ENCODE measurements around the gene CHRNE. TPM values are rescaled to one million over a fixed set of nuclear protein-coding genes. Genes with fewer than 3 reads are reported as not detected.

CHRNE gene
- total RNA-seq, 1 experiment from 2014 or later: not detected

DNA sequence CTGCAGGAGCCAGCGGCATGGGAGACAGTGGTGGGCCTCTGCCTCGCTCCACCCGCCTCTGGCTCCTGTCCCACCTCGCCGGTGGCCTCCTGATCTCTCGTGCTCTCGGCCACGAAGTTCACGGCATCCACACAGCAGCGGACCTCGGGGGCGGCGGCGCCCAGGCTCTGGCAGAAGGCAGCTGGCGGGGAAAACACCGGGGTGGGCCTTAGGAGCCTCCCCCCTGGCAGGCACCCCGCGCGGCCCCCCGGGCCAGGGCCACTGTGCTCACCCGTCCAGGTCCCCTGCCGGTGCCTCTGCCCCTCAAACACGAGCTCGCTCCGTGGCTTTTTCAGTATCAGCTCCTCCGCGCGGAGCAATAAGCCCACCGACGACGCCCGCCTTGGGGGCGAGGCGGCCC, 4.0 kb downstream of the CHRNE start:
- H3K9me3 Mint-ChIP-seq (ENCODE audit: unreplicated experiment): no peaks in the 10 kb centered on the region
- peaks cover 10% of the 10 kb centered on the region for H3K4me1 Mint-ChIP-seq (ENCODE audit: low read depth, unreplicated experiment)
- no peak overlapping the region for H3K27ac Mint-ChIP-seq (ENCODE audit: unreplicated experiment)
- H3K36me3 Mint-ChIP-seq (ENCODE audit: insufficient read depth, unreplicated experiment): peaks cover 20% of the 10 kb centered on the region
- no peaks in the 10 kb centered on the region for H3K27me3 Mint-ChIP-seq (ENCODE audit: insufficient read depth, unreplicated experiment)
- intact Hi-C loops (cut with micrococcal nuclease; ENCODE audit: unreplicated experiment): no loop called here
- Histone ChIP-seq H3K4me1 (peaks cover 3% of the 10 kb centered on the region; the same call in 1 of the 2 replicates), H3K9me3 (no peaks in the 10 kb centered on the region), H3K36me3 (ENCODE audit: control insufficient read depth, insufficient read depth, low read length) (no peaks in the 10 kb centered on the region), H3K27me3 (replicated peaks; ENCODE audit: control insufficient read depth, insufficient read depth, low read length) (no peaks in the 10 kb centered on the region), H3K4me3 (ENCODE audit: low read depth, low read length) (no peak overlapping the region)
- POLR2A ChIA-PET: no interaction called here
- no peak overlapping the region for H3K4me3 Mint-ChIP-seq (ENCODE audit: unreplicated experiment)
- DNase-seq: no peak
- CTCF ChIA-PET: no interaction called here
- TF ChIP-seq, protein P1, sequence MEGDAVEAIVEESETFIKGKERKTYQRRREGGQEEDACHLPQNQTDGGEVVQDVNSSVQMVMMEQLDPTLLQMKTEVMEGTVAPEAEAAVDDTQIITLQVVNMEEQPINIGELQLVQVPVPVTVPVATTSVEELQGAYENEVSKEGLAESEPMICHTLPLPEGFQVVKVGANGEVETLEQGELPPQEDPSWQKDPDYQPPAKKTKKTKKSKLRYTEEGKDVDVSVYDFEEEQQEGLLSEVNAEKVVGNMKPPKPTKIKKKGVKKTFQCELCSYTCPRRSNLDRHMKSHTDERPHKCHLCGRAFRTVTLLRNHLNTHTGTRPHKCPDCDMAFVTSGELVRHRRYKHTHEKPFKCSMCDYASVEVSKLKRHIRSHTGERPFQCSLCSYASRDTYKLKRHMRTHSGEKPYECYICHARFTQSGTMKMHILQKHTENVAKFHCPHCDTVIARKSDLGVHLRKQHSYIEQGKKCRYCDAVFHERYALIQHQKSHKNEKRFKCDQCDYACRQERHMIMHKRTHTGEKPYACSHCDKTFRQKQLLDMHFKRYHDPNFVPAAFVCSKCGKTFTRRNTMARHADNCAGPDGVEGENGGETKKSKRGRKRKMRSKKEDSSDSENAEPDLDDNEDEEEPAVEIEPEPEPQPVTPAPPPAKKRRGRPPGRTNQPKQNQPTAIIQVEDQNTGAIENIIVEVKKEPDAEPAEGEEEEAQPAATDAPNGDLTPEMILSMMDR (IDR thresholded peaks at IDR 0.05; ENCODE audit: insufficient read depth in 1 of 2, low read depth in 1 of 2, low read length in 1 of 2, severe bottlenecking in 1 of 2, unreplicated experiment in 1 of 2): no peak
- no TSS peak for BruUV-seq (replicated peaks)

DNA sequence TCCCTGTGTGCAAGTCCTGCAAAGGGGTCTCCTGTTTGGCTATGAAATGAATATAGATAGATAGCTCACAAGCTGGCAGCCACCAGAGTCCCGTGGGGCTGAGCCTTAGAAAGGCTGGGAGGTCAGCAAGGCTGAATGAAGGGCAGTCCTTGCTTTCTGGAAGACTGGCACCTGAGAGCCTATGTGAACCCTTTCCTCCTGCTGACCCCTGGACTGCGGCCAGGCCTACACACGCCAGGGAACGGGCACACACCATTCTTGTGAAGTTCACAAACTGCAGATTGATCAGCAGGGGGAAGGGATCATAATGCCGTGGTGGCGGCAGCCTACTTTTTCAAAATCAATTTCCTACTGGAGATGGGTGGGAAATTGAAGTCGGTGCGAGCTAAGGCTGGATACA, 4.5 kb downstream of the CHRNE start:
- Mint-ChIP-seq H3K27ac (ENCODE audit: unreplicated experiment) (no peak overlapping the region), H3K4me1 (ENCODE audit: low read depth, unreplicated experiment) (peaks cover 7% of the 10 kb centered on the region), H3K9me3 (ENCODE audit: unreplicated experiment) (no peaks in the 10 kb centered on the region), H3K4me3 (ENCODE audit: unreplicated experiment) (no peak overlapping the region), H3K27me3 (ENCODE audit: insufficient read depth, unreplicated experiment) (no peaks in the 10 kb centered on the region), H3K36me3 (ENCODE audit: insufficient read depth, unreplicated experiment) (peaks cover 17% of the 10 kb centered on the region)
- Histone ChIP-seq H3K9me3 (no peaks in the 10 kb centered on the region), H3K27me3 (replicated peaks; ENCODE audit: control insufficient read depth, insufficient read depth, low read length) (no peaks in the 10 kb centered on the region), H3K36me3 (ENCODE audit: control insufficient read depth, insufficient read depth, low read length) (no peaks in the 10 kb centered on the region), H3K4me3 (ENCODE audit: low read depth, low read length) (no peak overlapping the region), H3K4me1 (peaks cover 2% of the 10 kb centered on the region; the same call in 1 of the 2 replicates)
- no TSS peak for BruUV-seq (replicated peaks)
- ChIA-PET CTCF (no interaction called here), POLR2A (no interaction called here)
- intact Hi-C loops (cut with micrococcal nuclease; ENCODE audit: unreplicated experiment): no loop called here
- no peak for DNase-seq
- TF ChIP-seq, protein P1 (IDR thresholded peaks at IDR 0.05; ENCODE audit: insufficient read depth in 1 of 2, low read depth in 1 of 2, low read length in 1 of 2, severe bottlenecking in 1 of 2, unreplicated experiment in 1 of 2): no peak

DNA sequence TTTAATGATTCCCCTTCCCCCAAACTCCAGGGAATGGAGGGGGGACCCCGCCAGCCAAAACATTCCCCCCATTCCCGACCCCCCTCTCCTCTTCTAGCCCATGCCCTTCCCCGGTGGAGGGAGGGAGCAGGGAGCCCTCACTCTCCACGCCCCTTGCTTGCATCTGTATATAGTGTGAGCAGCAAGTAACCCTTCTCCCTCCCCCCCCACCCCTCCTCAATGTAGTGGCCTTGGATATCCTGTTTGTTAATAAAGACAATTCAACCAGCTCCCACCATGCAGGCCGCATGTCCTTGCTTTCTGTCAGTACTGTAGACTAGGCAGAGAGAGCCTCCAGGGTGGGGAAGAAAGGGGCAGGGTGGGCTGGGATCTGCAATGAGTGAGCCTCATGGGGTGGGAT, 5.1 kb downstream of the CHRNE start:
- intact Hi-C loops (cut with micrococcal nuclease; ENCODE audit: unreplicated experiment): no loop called here
- Mint-ChIP-seq H3K9me3 (ENCODE audit: unreplicated experiment) (no peaks in the 10 kb centered on the region), H3K27me3 (ENCODE audit: insufficient read depth, unreplicated experiment) (no peaks in the 10 kb centered on the region), H3K4me1 (ENCODE audit: low read depth, unreplicated experiment) (peaks cover 2% of the 10 kb centered on the region), H3K27ac (ENCODE audit: unreplicated experiment) (no peak overlapping the region), H3K4me3 (ENCODE audit: unreplicated experiment) (no peak overlapping the region), H3K36me3 (ENCODE audit: insufficient read depth, unreplicated experiment) (peaks cover 12% of the 10 kb centered on the region)
- ChIA-PET CTCF (no interaction called here), POLR2A (no interaction called here)
- no peak for DNase-seq
- BruUV-seq (replicated peaks): no TSS peak
- H3K4me1 ChIP-seq: no peaks in the 10 kb centered on the region
- no peak overlapping the region for H3K4me3 ChIP-seq (ENCODE audit: low read depth, low read length)
- no peaks in the 10 kb centered on the region for H3K27me3 ChIP-seq (replicated peaks; ENCODE audit: control insufficient read depth, insufficient read depth, low read length)
- H3K9me3 ChIP-seq: no peaks in the 10 kb centered on the region
- H3K36me3 ChIP-seq (ENCODE audit: control insufficient read depth, insufficient read depth, low read length): no peaks in the 10 kb centered on the region
- TF ChIP-seq, protein P1 (IDR thresholded peaks at IDR 0.05; ENCODE audit: insufficient read depth in 1 of 2, low read depth in 1 of 2, low read length in 1 of 2, severe bottlenecking in 1 of 2, unreplicated experiment in 1 of 2): no peak
